Posterior vena cava (tissue), 2 donors: Measurements from ENCODE around the gene CCDC141. TPM values are rescaled to one million over a fixed set of nuclear protein-coding genes. Genes with fewer than 3 reads are reported as not detected.

Experiments
- DNase-seq: peaks from one replicate; pipeline ENCODE4 v3.0.0-alpha.2; 2020; ENCODE audit warnings: low spot score
- intact Hi-C, 2 donors: fragments of 100-400 bp; cut with DNase I; formaldehyde crosslinking; loops; one replicate each; pipeline versions ENCODE4 v1.14.1 to v1.14.2; 2022 to 2023
- total RNA-seq, 2 donors: library from RNA; stranded (reverse); fragmentation: NEBNext Ultra II Directional; extraction: Animal tissue kit (Norgen Biotek cat#: 25700); gene quantifications; one replicate each; pipeline ENCODE4 v1.2.1, GENCODE V29; 2021
- donor health status: DM: yes; HTN: yes; CAD: no.
- donor health status: DM: yes; HTN: yes; CAD: no.

The CCDC141 gene
- total RNA-seq, 2 donors from 2014 or later: 6.2 to 6.7 TPM

GRCh38 chr2:178810422-178810821 is 239.5 kb downstream of the CCDC141 start:
- DNase-seq: no peak
- intact Hi-C loops: no loop called here

- intact Hi-C loops: no loop called here
These were observed 242.5 kb downstream of the CCDC141 start, which contains the start of gene TTN for GRCh38 chr2:178807227-178808008. Gene TTN, minus strand, starts transcription at chr2:178807423. Its CDS starts 2,781 bp downstream, at chr2:178804642.

GRCh38 chr2:178806543-178806942 is 243.4 kb downstream of the CCDC141 start:
- intact Hi-C loops: no loop called here
- no peak for DNase-seq

More at GRCh38 chr2:178807227-178808008, 242.5 kb downstream of the CCDC141 start, which contains the start of gene TTN:
- DNase-seq: no peak

- no peak for DNase-seq
- intact Hi-C loops: no loop called here
These were observed 244.5 kb downstream of the CCDC141 start for GRCh38 chr2:178805457-178805856.

- intact Hi-C loops: no loop called here
These were observed 245.1 kb downstream of the CCDC141 start for GRCh38 chr2:178804791-178805190.

GRCh38 chr2:178800510-178800909 is 249.4 kb downstream of the CCDC141 start:
- no peak for DNase-seq
- intact Hi-C loops: no loop called here

More at GRCh38 chr2:178804791-178805190, 245.1 kb downstream of the CCDC141 start:
- no peak for DNase-seq

GRCh38 chr2:178799305-178799704 is 250.6 kb downstream of the CCDC141 start:
- DNase-seq: no peak
- intact Hi-C loops: loop anchor here (5.0 kb wide), 3 partner anchors 113 to 573 kb away; no protein-coding TSS in a partner anchor

GRCh38 chr2:178796079-178796677 is 253.8 kb downstream of the CCDC141 start:
- no peak for DNase-seq
- intact Hi-C loops: loop anchor here (5.0 kb wide), 3 partner anchors 116 to 576 kb away; no protein-coding TSS in a partner anchor

GRCh38 chr2:178787934-178788333 is 262.0 kb downstream of the CCDC141 start:
- intact Hi-C loops: no loop called here
- no peak for DNase-seq

GRCh38 chr2:178787155-178787554 is 262.8 kb downstream of the CCDC141 start:
- intact Hi-C loops: no loop called here
- DNase-seq: no peak

GRCh38 chr2:178783889-178784288 is 266.0 kb downstream of the CCDC141 start:
- DNase-seq: no peak
- intact Hi-C loops: no loop called here

GRCh38 chr2:178782236-178782635 is 267.7 kb downstream of the CCDC141 start:
- DNase-seq: no peak
- intact Hi-C loops: no loop called here

Other genes with a start within 250 kb of the CCDC141 start
- gene TTN, start 242.7 kb downstream of the CCDC141 start, total RNA-seq: 1 to 10 TPM; 6.4 to 6.7 TPM
- gene SESTD1, start 214.7 kb upstream of the CCDC141 start, total RNA-seq: 100 to 1,000 TPM; 142 to 163 TPM